Stimulated activated CD8-positive, alpha-beta memory T cell treated with anti-CD3 and anti-CD28 coated beads, Interleukin-15, amount 100 ng/mL, for 48 hours (primary cell): Measurements from ENCODE around the gene CGB3.

Experiments
- DNase-seq, 2 donors: peaks; one replicate each; pipeline ENCODE4 v3.0.0-alpha.2; 2020; ENCODE audit warnings: low read depth in 2 of 2

The CGB3 gene

GRCh38 chr19:48988286-48988685, 35.8 kb downstream of the CGB3 start:
- no peak for DNase-seq

GRCh38 chr19:48987323-48987722, 36.8 kb downstream of the CGB3 start:
- DNase-seq, result no peak

DNA sequence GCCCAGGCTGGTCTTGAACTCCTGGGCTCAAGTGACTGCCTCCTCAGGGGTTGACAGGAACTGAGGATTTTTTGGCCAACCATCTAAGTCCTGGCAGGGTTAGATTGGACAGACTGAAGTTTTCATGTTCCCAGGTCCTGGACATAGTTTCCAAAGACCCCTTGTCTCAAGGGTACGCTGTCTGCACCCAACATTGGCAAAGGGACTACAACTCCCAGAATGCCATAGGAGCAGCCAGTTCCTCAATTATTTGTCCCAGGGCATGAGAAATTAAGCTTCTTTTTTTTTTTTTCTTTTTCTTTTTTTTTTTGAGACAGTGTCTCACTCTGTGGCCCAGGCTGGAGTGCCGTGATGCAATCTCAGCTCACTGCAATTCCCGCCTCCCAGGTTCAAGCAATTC, 37.9 kb downstream of the CGB3 start:
- DNase-seq, result no peak

DNA sequence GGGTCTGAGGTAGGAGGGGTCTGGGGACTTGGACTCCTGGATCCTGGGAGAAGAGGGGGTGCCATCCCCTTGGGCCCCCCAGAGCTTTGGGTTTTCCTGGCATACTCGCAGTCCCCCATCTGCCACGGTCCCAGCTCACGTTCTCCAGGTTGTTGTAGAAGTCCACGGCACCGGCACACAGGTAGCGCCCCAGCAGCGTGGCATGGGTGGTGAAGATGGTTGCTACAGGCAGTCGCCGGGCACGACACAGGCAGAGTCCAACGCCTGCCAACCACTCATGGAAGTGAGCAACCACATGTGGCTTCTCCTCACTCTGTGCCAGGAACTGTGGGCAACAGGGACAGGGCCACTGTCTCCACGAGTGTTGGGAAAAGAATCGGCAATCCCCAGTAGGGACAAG, 38.4 kb downstream of the CGB3 start:
- DNase-seq, result no peak

GRCh38 chr19:48982280-48982679, 41.9 kb downstream of the CGB3 start:
- DNase-seq, result no peak

- no peak for DNase-seq
These were observed 47.1 kb downstream of the CGB3 start for GRCh38 chr19:48977061-48977460.

GRCh38 chr19:48975947-48976847, 47.9 kb downstream of the CGB3 start:
- DNase-seq, result no peak
